Esophagus muscularis mucosa (tissue), 4 donors: ENCODE measurements around the gene CBLN1. TPM values are rescaled to one million over a fixed set of nuclear protein-coding genes. Genes with fewer than 3 reads are reported as not detected.

Experiments used
- DNase-seq: peaks from one replicate; pipeline ENCODE4 v3.0.0-alpha.2; 2017; ENCODE audit errors: extremely low spot score
- H3K27ac ChIP-seq, 4 donors: fragments of 200-600 bp; sonication (generic); replicated peaks in 1 of 4; 1 replicate in 3 of 4; 2 replicates in 1 of 4; pipeline ENCODE4 v1.5.1; 2016 to 2019; ENCODE audit warnings: mild to moderate bottlenecking in 1 of 4
- H3K27me3 ChIP-seq, 4 donors: fragments of 200-600 bp; sonication (generic); one replicate each; pipeline versions ENCODE4 v1.5.1 to v1.6.0; 2016 to 2019
- H3K36me3 ChIP-seq, 4 donors: fragments of 200-600 bp; sonication (generic); one replicate each; pipeline ENCODE4 v1.5.1; 2016 to 2019
- H3K4me1 ChIP-seq, 4 donors: fragments of 200-600 bp; sonication (generic); one replicate each; pipeline ENCODE4 v1.5.1; 2016 to 2019
- H3K4me3 ChIP-seq, 4 donors: fragments of 200-600 bp; sonication (generic); 1 replicate in 2 of 4; 2 replicates in 2 of 4; pipeline ENCODE4 v1.5.1; 2016 to 2019; ENCODE audit warnings: mild to moderate bottlenecking in 4 of 4, moderate library complexity in 1 of 4
- H3K9me3 ChIP-seq, 4 donors: fragments of 200-600 bp; sonication (generic); 1 replicate in 3 of 4; 2 replicates in 1 of 4; pipeline ENCODE4 v1.5.1; 2016 to 2019
- CTCF ChIP-seq, 3 experiments: fragments of 200-600 bp in 2 of 3; fragments of 450-650 bp in 1 of 3; sonication (generic) in 2 of 3; IDR thresholded peaks; one replicate each; pipeline ENCODE4 v1.5.1; 2017 to 2019; ENCODE audit warnings: antibody characterized with exemption in 3 of 3, mild to moderate bottlenecking in 2 of 3, moderate library complexity in 1 of 3
- EP300 ChIP-seq: sonication (generic); formaldehyde crosslinking; IDR thresholded peaks from one replicate; pipeline ENCODE4 v1.6.1; 2017; ENCODE audit warnings: antibody characterized with exemption
- POLR2A ChIP-seq: fragments of 450-650 bp; IDR thresholded peaks from one replicate; pipeline ENCODE4 v1.6.1; 2017; ENCODE audit warnings: antibody characterized with exemption, moderate library complexity, mild to moderate bottlenecking, low read depth
- POLR2AphosphoS5 ChIP-seq, 2 donors: sonication (generic); formaldehyde crosslinking; IDR thresholded peaks; one replicate each; pipeline ENCODE4 v1.6.1; 2017; ENCODE audit warnings: antibody characterized with exemption in 2 of 2
- WGBS: methylation state at CpG from one replicate; pipeline ENCODE4 v1.1.5; 2018; 5-methylcytosine and 5-hydroxymethylcytosine counted together
- intact Hi-C: fragments of 100-400 bp; cut with DNase I; formaldehyde crosslinking; loops from one replicate; pipeline ENCODE4 v1.15.1; 2023
- total RNA-seq, 4 donors: library from RNA; depleted of rRNA; stranded (reverse); fragments of >200 nt; gene quantifications; one replicate each; pipeline versions ENCODE4 v1.1.0 to v1.2.1, GENCODE V29; 2016

The CBLN1 gene
- 1 to 10 TPM in 1 of 4 donors, under 1 TPM in 2, not detected in 1; 0.32 to 1.4 (median 0.83) TPM for total RNA-seq

GRCh38 chr16:49281480-49281842, at the start of gene CBLN1:
CBLN1 (minus strand) TSS chr16:49281838; CDS start chr16:49281465, 373 bp downstream.
- H3K27ac ChIP-seq: peak within 1 kb of the TSS in 1 of 4 donors; percentile 48
- intact Hi-C loops: no loop called here

GRCh38 chr16:49330562-49331201, 49.0 kb upstream of the CBLN1 start:
- WGBS: 62% methylated on average over 8 of the region's 9 CpGs
- Histone ChIP-seq H3K27ac (no peak overlapping the region), H3K9me3 (no peaks in the 10 kb centered on the region), H3K4me3 (no peak overlapping the region), H3K4me1 (no peaks in the 10 kb centered on the region), H3K36me3 (no peaks in the 10 kb centered on the region), H3K27me3 (peaks cover 0 to 6% (median 0%) of the 10 kb centered on the region in 4 donors)
- peak; percentile 82 for DNase-seq
- TF ChIP-seq CTCF (IDR thresholded peaks at IDR 0.05) (no peak), EP300 (no peak), POLR2A (no peak), POLR2AphosphoS5 (IDR thresholded peaks at IDR 0.05) (no peak)
- intact Hi-C loops: no loop called here

More at GRCh38 chr16:49281480-49281842, at the start of gene CBLN1:
- Histone ChIP-seq H3K9me3 (no peaks in the 10 kb centered on the region), H3K36me3 (no peaks in the 10 kb centered on the region), H3K27me3 (peaks cover 7 to 100% (median 69%) of the 10 kb centered on the region in 4 donors), H3K4me3 (peak within 1 kb of the TSS; percentile 52 to 65 (median 56)), H3K4me1 (peaks cover 40 to 71% (median 60%) of the 10 kb centered on the region in 4 donors)
- 0% methylated on average over 4 of the region's 45 CpGs for WGBS
- DNase-seq: peak; percentile 64
- TF ChIP-seq POLR2A: no peak
- no peak for TF ChIP-seq EP300
- TF ChIP-seq CTCF (IDR thresholded peaks at IDR 0.05): no peak
- TF ChIP-seq POLR2AphosphoS5 (IDR thresholded peaks at IDR 0.05): no peak

GRCh38 chr16:49328325-49328724, 46.7 kb upstream of the CBLN1 start:
- intact Hi-C loops: no loop called here
- H3K4me1 ChIP-seq: no peaks in the 10 kb centered on the region
- TF ChIP-seq POLR2AphosphoS5 (IDR thresholded peaks at IDR 0.05) (no peak), POLR2A (no peak), EP300 (no peak), CTCF (IDR thresholded peaks at IDR 0.05) (no peak)
- DNase-seq: no peak
- no peak overlapping the region for H3K4me3 ChIP-seq
- no peak overlapping the region for H3K27ac ChIP-seq
- 74% methylated on average over 4 of the region's 4 CpGs for WGBS
- peaks cover 0 to 7% (median 0%) of the 10 kb centered on the region in 4 donors for H3K27me3 ChIP-seq
- H3K9me3 ChIP-seq: no peaks in the 10 kb centered on the region
- no peaks in the 10 kb centered on the region for H3K36me3 ChIP-seq

- no peak for DNase-seq
- WGBS: 55% methylated on average over 4 of the region's 4 CpGs
- no peak for TF ChIP-seq POLR2AphosphoS5 (IDR thresholded peaks at IDR 0.05)
- no peak for TF ChIP-seq CTCF (IDR thresholded peaks at IDR 0.05)
- TF ChIP-seq EP300: no peak
- TF ChIP-seq POLR2A: no peak
- H3K36me3 ChIP-seq: no peaks in the 10 kb centered on the region
- no peak overlapping the region for H3K27ac ChIP-seq
- no peaks in the 10 kb centered on the region for H3K4me1 ChIP-seq
- H3K4me3 ChIP-seq: no peak overlapping the region
- H3K27me3 ChIP-seq: peaks cover 0 to 7% (median 0%) of the 10 kb centered on the region in 4 donors
- H3K9me3 ChIP-seq: no peaks in the 10 kb centered on the region
- intact Hi-C loops: no loop called here
Observed at GRCh38 chr16:49327466-49327865, 45.8 kb upstream of the CBLN1 start.

- Histone ChIP-seq H3K4me1 (no peaks in the 10 kb centered on the region), H3K36me3 (no peaks in the 10 kb centered on the region), H3K9me3 (peaks cover 0 to 12% (median 4%) of the 10 kb centered on the region in 4 donors), H3K27me3 (peaks cover 0 to 7% (median 0%) of the 10 kb centered on the region in 4 donors), H3K27ac (no peak overlapping the region), H3K4me3 (no peak overlapping the region)
- TF ChIP-seq CTCF (IDR thresholded peaks at IDR 0.05) (no peak), EP300 (no peak), POLR2AphosphoS5 (IDR thresholded peaks at IDR 0.05) (no peak), POLR2A (no peak)
- intact Hi-C loops: no loop called here
- WGBS: 79% methylated on average over 9 of the region's 9 CpGs
- no peak for DNase-seq
Observed at GRCh38 chr16:49324703-49325102, 43.1 kb upstream of the CBLN1 start.
